Neutrophil (primary cell): ENCODE results near the gene CCDC160.

Experiments
- H3K27ac ChIP-seq: fragments of 200-600 bp; sonication (generic); 2 replicates; pipeline ENCODE4 v1.5.1; 2016; ENCODE audit warnings: mild to moderate bottlenecking, moderate library complexity
- H3K27me3 ChIP-seq: fragments of 200-600 bp; sonication (generic); 2 replicates; pipeline ENCODE4 v1.6.0; 2016; ENCODE audit warnings: mild to moderate bottlenecking
- H3K36me3 ChIP-seq: fragments of 200-600 bp; sonication (generic); 2 replicates; pipeline ENCODE4 v1.5.1; 2017
- H3K4me1 ChIP-seq, 2 experiments: fragments of 200-600 bp in 1 of 2; sonication (generic) in 1 of 2; 1 replicate in 1 of 2; 2 replicates in 1 of 2; pipeline versions ENCODE4 v1.5.1 to v1.6.1; 2013 to 2016; ENCODE audit warnings: low read depth in 1 of 2, low read length in 1 of 2, mild to moderate bottlenecking in 1 of 2, moderate library complexity in 1 of 2; ENCODE audit not compliant: control insufficient read depth in 1 of 2, insufficient read depth in 1 of 2
- H3K4me3 ChIP-seq, 2 experiments: fragments of 200-600 bp in 1 of 2; sonication (generic) in 1 of 2; 1 replicate in 1 of 2; 2 replicates in 1 of 2; pipeline ENCODE4 v1.5.1; 2013 to 2016; ENCODE audit warnings: low read depth in 1 of 2, low read length in 1 of 2, mild to moderate bottlenecking in 1 of 2, moderate library complexity in 1 of 2
- H3K9me3 ChIP-seq: fragments of 200-600 bp; sonication (generic); 2 replicates; pipeline ENCODE4 v1.5.1; 2016
- CTCF ChIP-seq: fragments of 200-600 bp; sonication (generic); IDR thresholded peaks from 2 replicates; pipeline ENCODE4 v1.5.1; 2016; ENCODE audit warnings: antibody characterized with exemption

CCDC160 gene

GRCh38 chrX:134236626-134237614, at the start of gene CCDC160:
CCDC160 (plus strand) TSS chrX:134237182; CDS start chrX:134244801, 7,619 bp downstream.
- Histone ChIP-seq H3K27me3 (peaks cover 56% of the 10 kb centered on the region), H3K4me3 (no peak within 1 kb of the TSS), H3K4me1 (no peaks in the 10 kb centered on the region), H3K9me3 (no peaks in the 10 kb centered on the region), H3K27ac (no peak within 1 kb of the TSS), H3K36me3 (no peaks in the 10 kb centered on the region)
- TF ChIP-seq CTCF = no peak

GRCh38 chrX:134191281-134191680, 45.7 kb upstream of the CCDC160 start:
- no peaks in the 10 kb centered on the region for H3K9me3 ChIP-seq
- TF ChIP-seq CTCF = no peak
- H3K4me3 ChIP-seq = no peak overlapping the region
- H3K36me3 ChIP-seq = no peaks in the 10 kb centered on the region
- no peak overlapping the region for H3K27ac ChIP-seq
- peaks cover 22% of the 10 kb centered on the region for H3K27me3 ChIP-seq
- H3K4me1 ChIP-seq = no peaks in the 10 kb centered on the region

GRCh38 chrX:134194915-134195314, 42.1 kb upstream of the CCDC160 start:
- no peaks in the 10 kb centered on the region for H3K36me3 ChIP-seq
- TF ChIP-seq CTCF = no peak
- H3K4me1 ChIP-seq = no peaks in the 10 kb centered on the region
- H3K27me3 ChIP-seq = no peaks in the 10 kb centered on the region
- no peaks in the 10 kb centered on the region for H3K9me3 ChIP-seq
- H3K4me3 ChIP-seq = no peak overlapping the region
- H3K27ac ChIP-seq = no peak overlapping the region

- no peaks in the 10 kb centered on the region for H3K36me3 ChIP-seq
- no peaks in the 10 kb centered on the region for H3K27me3 ChIP-seq
- H3K4me3 ChIP-seq = no peak overlapping the region
- H3K27ac ChIP-seq = no peak overlapping the region
- no peaks in the 10 kb centered on the region for H3K4me1 ChIP-seq
- no peaks in the 10 kb centered on the region for H3K9me3 ChIP-seq
- TF ChIP-seq CTCF = no peak
These were observed 34.4 kb upstream of the CCDC160 start for GRCh38 chrX:134202561-134202960.

GRCh38 chrX:134206221-134206620, 30.8 kb upstream of the CCDC160 start:
- Histone ChIP-seq H3K27ac (no peak overlapping the region), H3K4me3 (no peak overlapping the region), H3K4me1 (no peaks in the 10 kb centered on the region), H3K27me3 (no peaks in the 10 kb centered on the region), H3K36me3 (no peaks in the 10 kb centered on the region), H3K9me3 (no peaks in the 10 kb centered on the region)
- no peak for TF ChIP-seq CTCF
